Measurements from ENCODE around the gene TLR2. TPM values are rescaled to one million over a fixed set of nuclear protein-coding genes. Genes with fewer than 3 reads are reported as not detected.

The TLR2 gene
- 10 to 100 TPM in 2 of 4 donors, 1 to 10 TPM in 2; 4.3 to 30.0 (median 13.7) TPM for total RNA-seq

GRCh38 chr4:153684182-153684970 lies at the start of gene TLR2:
Gene TLR2 (plus strand): TSS chr4:153684280. CDS start chr4:153702908, 18,628 bp downstream.
- peak; percentile 80 for ATAC-seq
- WGBS, 2 donors (ENCODE audit: low coverage in 1 of 2): 0% methylated on average over 3 of the region's 75 CpGs; no CpG with 5 or more reads in 1 of the 2 donors
- Histone ChIP-seq H3K9me3 (peaks cover 0 to 12% (median 0%) of the 10 kb centered on the region in 3 donors), H3K36me3 (peaks cover 0 to 9% of the 10 kb centered on the region in 2 donors), H3K27ac (peak within 1 kb of the TSS in 3 of 4 donors; percentile 32 to 73 (median 57)), H3K4me1 (peaks cover 0 to 17% (median 0%) of the 10 kb centered on the region in 3 donors), H3K27me3 (peaks cover 14% of the 10 kb centered on the region), H3K4me3 (peak within 1 kb of the TSS; percentile 61 to 68)
- no peak for TF ChIP-seq POLR2A (IDR thresholded peaks at IDR 0.05)
- TF ChIP-seq POLR2AphosphoS5 (IDR thresholded peaks at IDR 0.05): no peak
- no peak for TF ChIP-seq CTCF (IDR thresholded peaks at IDR 0.05)
- TF ChIP-seq EP300 (IDR thresholded peaks at IDR 0.05): no peak

- Histone ChIP-seq H3K36me3 (peaks cover 0 to 80% of the 10 kb centered on the region in 2 donors), H3K27me3 (no peaks in the 10 kb centered on the region), H3K27ac (no peak overlapping the region), H3K4me1 (no peaks in the 10 kb centered on the region), H3K9me3 (no peaks in the 10 kb centered on the region), H3K4me3 (no peak overlapping the region)
- no peak for ATAC-seq
- TF ChIP-seq POLR2AphosphoS5 (IDR thresholded peaks at IDR 0.05) (no peak), CTCF (IDR thresholded peaks at IDR 0.05) (peak; percentile 25 to 55 (median 46))
- WGBS, 2 donors (ENCODE audit: low coverage in 1 of 2): 72% methylated on average over 3 of the region's 3 CpGs
These were observed 49.2 kb upstream of the TLR2 start for GRCh38 chr4:153634738-153635353.

- no peak for ATAC-seq
- Histone ChIP-seq H3K9me3 (no peaks in the 10 kb centered on the region), H3K4me3 (no peak overlapping the region), H3K27me3 (no peaks in the 10 kb centered on the region), H3K36me3 (peaks cover 0 to 70% of the 10 kb centered on the region in 2 donors), H3K4me1 (no peaks in the 10 kb centered on the region), H3K27ac (no peak overlapping the region)
- WGBS, 2 donors (ENCODE audit: low coverage in 1 of 2): 60 to 64% methylated on average over 4 to 6 of the region's 6 CpGs
- no peak for TF ChIP-seq CTCF (IDR thresholded peaks at IDR 0.05)
- TF ChIP-seq POLR2A (IDR thresholded peaks at IDR 0.05): no peak
- no peak for TF ChIP-seq EP300 (IDR thresholded peaks at IDR 0.05)
- no peak for TF ChIP-seq POLR2AphosphoS5 (IDR thresholded peaks at IDR 0.05)
These were observed 48.2 kb upstream of the TLR2 start for GRCh38 chr4:153635846-153636245.

- Histone ChIP-seq H3K36me3 (peaks cover 0 to 56% of the 10 kb centered on the region in 2 donors), H3K27me3 (no peaks in the 10 kb centered on the region), H3K4me1 (no peaks in the 10 kb centered on the region), H3K27ac (no peak overlapping the region), H3K4me3 (no peak overlapping the region), H3K9me3 (no peaks in the 10 kb centered on the region)
- no peak for ATAC-seq
- WGBS, 2 donors (ENCODE audit: low coverage in 1 of 2): 86 to 90% methylated on average over 1 of the region's 3 CpGs
- no peak for TF ChIP-seq POLR2A (IDR thresholded peaks at IDR 0.05)
- no peak for TF ChIP-seq EP300 (IDR thresholded peaks at IDR 0.05)
- TF ChIP-seq CTCF (IDR thresholded peaks at IDR 0.05): no peak
- TF ChIP-seq POLR2AphosphoS5 (IDR thresholded peaks at IDR 0.05): no peak
These were observed 46.9 kb upstream of the TLR2 start for GRCh38 chr4:153637201-153637600.

Data from gastroesophageal sphincter (tissue), 4 donors.